SK-N-SH treated with all-trans-retinoic acid at 6 μM for 48 hours (cell line): ENCODE results near the gene LY6G6F.
A peak's percentile ranks its signal among the peaks of the same experiment; 100 is the strongest.

Source experiments
- ATAC-seq: fragments of 200-7000 bp; cut with Tn5 transposase; 3 replicates; pipeline ENCODE4 v1.9.1; 2020; ENCODE audit warnings: mild to moderate bottlenecking, moderate library complexity
- ARNTL ChIP-seq: fragments of 450-650 bp; formaldehyde crosslinking; IDR thresholded peaks from 2 replicates; pipeline ENCODE4 v1.5.0; 2020; ENCODE audit warnings: low read depth, mild to moderate bottlenecking, moderate library complexity, borderline replicate concordance
- BACH2 ChIP-seq: fragments of 250-450 bp; sonication (Bioruptor Pico); IDR thresholded peaks from 2 replicates; pipeline ENCODE4 v1.9.0; 2021; ENCODE audit warnings: mild to moderate bottlenecking, borderline replicate concordance
- CSDC2 ChIP-seq: fragments of 250-450 bp; sonication (Bioruptor Pico); IDR thresholded peaks from 2 replicates; pipeline ENCODE4 v1.5.0; 2020; ENCODE audit warnings: mild to moderate bottlenecking, moderate library complexity
- ESRRG ChIP-seq: fragments of 250-450 bp; sonication (Bioruptor Pico); IDR thresholded peaks from 2 replicates; pipeline ENCODE4 v1.6.1; 2021; ENCODE audit warnings: mild to moderate bottlenecking
- GLIS3 ChIP-seq: fragments of 250-450 bp; sonication (Bioruptor Pico); IDR thresholded peaks from 2 replicates; pipeline ENCODE4 v1.5.0; 2020; ENCODE audit warnings: mild to moderate bottlenecking, moderate library complexity
- ISL1 ChIP-seq: fragments of 250-450 bp; sonication (Bioruptor Pico); IDR thresholded peaks from 2 replicates; pipeline ENCODE4 v2.1.2; 2022; ENCODE audit warnings: mild to moderate bottlenecking, moderate library complexity
- OSR1 ChIP-seq: fragments of 250-450 bp; sonication (Bioruptor Pico); IDR thresholded peaks from 2 replicates; pipeline ENCODE4 v1.8.0; 2022; ENCODE audit warnings: moderate library complexity, mild to moderate bottlenecking, inconsistent platforms
- PPARA ChIP-seq: fragments of 250-450 bp; sonication (Bioruptor Pico); IDR thresholded peaks from 2 replicates; pipeline ENCODE4 v1.5.0; 2020; ENCODE audit warnings: mild to moderate bottlenecking, borderline replicate concordance
- RARB ChIP-seq: fragments of 250-450 bp; sonication (Bioruptor Pico); IDR thresholded peaks from 2 replicates; pipeline ENCODE4 v1.8.0; 2021; ENCODE audit warnings: mild to moderate bottlenecking, moderate library complexity
- SNAI2 ChIP-seq: fragments of 250-450 bp; sonication (Bioruptor Pico); IDR thresholded peaks from 2 replicates; pipeline ENCODE4 v1.5.0; 2020; ENCODE audit warnings: mild to moderate bottlenecking, moderate library complexity
- TCF4 ChIP-seq: fragments of 250-450 bp; sonication (Bioruptor Pico); IDR thresholded peaks from 2 replicates; pipeline ENCODE4 v1.8.0; 2021; ENCODE audit warnings: mild to moderate bottlenecking, moderate library complexity, borderline replicate concordance
- TOX ChIP-seq: fragments of 250-450 bp; sonication (Bioruptor Pico); IDR thresholded peaks from 2 replicates; pipeline ENCODE4 v1.8.0; 2021; ENCODE audit warnings: mild to moderate bottlenecking, moderate library complexity, borderline replicate concordance
- ZC3H10 ChIP-seq: fragments of 250-450 bp; sonication (Bioruptor Pico); IDR thresholded peaks from 2 replicates; pipeline ENCODE4 v1.5.1; 2021; ENCODE audit warnings: mild to moderate bottlenecking, moderate library complexity
- ZFP3 ChIP-seq: fragments of 250-450 bp; sonication (Bioruptor Pico); IDR thresholded peaks from 2 replicates; pipeline ENCODE4 v1.5.0; 2020; ENCODE audit warnings: mild to moderate bottlenecking, moderate library complexity
- ZFP30 ChIP-seq: fragments of 450-650 bp; formaldehyde crosslinking; IDR thresholded peaks from 2 replicates; pipeline ENCODE4 v1.5.0; 2022; ENCODE audit warnings: mild to moderate bottlenecking, moderate library complexity
- ZNF565 ChIP-seq: fragments of 450-650 bp; formaldehyde crosslinking; conservative IDR thresholded peaks from 2 replicates; pipeline ENCODE4 v1.5.0; 2020; ENCODE audit warnings: low read depth, mild to moderate bottlenecking, moderate library complexity
- ZNF8 ChIP-seq: fragments of 450-650 bp; formaldehyde crosslinking; IDR thresholded peaks from 2 replicates; pipeline ENCODE4 v1.5.0; 2020; ENCODE audit warnings: mild to moderate bottlenecking, moderate library complexity
- TF ChIP-seq, protein P1 (sequence below): fragments of 250-450 bp; sonication (Bioruptor Pico); IDR thresholded peaks from 2 replicates; pipeline ENCODE4 v1.5.1; 2020; ENCODE audit warnings: low read depth, mild to moderate bottlenecking, moderate library complexity
- TF ChIP-seq, protein P2 (sequence below): fragments of 250-450 bp; sonication (Bioruptor Pico); IDR thresholded peaks from 2 replicates; pipeline ENCODE4 v1.8.0; 2020; ENCODE audit warnings: mild to moderate bottlenecking, moderate library complexity, borderline replicate concordance
- TF ChIP-seq, protein P3 (sequence below): fragments of 250-450 bp; sonication (Bioruptor Pico); IDR thresholded peaks from 2 replicates; pipeline ENCODE4 v1.5.1; 2021; ENCODE audit warnings: mild to moderate bottlenecking, moderate library complexity
- TF ChIP-seq, protein P4 (sequence below): fragments of 250-450 bp; sonication (Bioruptor Pico); IDR thresholded peaks from 2 replicates; pipeline ENCODE4 v1.8.0; 2021; ENCODE audit warnings: low read depth, mild to moderate bottlenecking, moderate library complexity, borderline replicate concordance

The LY6G6F gene

DNA sequence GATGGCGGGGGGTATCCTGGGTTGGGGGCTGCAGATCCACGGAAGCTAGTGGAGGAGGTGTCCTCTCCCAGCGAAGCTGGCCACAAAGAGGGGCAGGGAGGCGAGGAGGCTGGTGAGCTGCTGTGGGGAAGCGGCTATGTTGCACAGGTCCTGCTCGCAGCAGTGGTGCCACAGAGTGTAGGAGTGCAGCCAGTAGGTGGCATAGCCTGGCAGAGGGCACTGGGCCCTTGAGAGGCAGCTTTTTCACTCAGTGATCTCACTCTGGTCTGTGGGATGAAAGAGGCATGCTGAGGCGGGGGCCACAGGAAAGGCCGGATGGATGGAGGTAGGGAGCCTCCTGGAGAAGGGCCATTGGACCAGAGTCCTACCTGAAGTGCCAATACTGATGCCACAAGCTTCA is 5.6 kb downstream of the LY6G6F start:
- no peak for TF ChIP-seq TCF4 (CRISPR knock-in tag)
- TF ChIP-seq OSR1 (CRISPR knock-in tag), result no peak
- TF ChIP-seq ZFP3 (CRISPR knock-in tag), result no peak
- TF ChIP-seq ARNTL (CRISPR knock-in tag), result no peak
- TF ChIP-seq, protein P1, sequence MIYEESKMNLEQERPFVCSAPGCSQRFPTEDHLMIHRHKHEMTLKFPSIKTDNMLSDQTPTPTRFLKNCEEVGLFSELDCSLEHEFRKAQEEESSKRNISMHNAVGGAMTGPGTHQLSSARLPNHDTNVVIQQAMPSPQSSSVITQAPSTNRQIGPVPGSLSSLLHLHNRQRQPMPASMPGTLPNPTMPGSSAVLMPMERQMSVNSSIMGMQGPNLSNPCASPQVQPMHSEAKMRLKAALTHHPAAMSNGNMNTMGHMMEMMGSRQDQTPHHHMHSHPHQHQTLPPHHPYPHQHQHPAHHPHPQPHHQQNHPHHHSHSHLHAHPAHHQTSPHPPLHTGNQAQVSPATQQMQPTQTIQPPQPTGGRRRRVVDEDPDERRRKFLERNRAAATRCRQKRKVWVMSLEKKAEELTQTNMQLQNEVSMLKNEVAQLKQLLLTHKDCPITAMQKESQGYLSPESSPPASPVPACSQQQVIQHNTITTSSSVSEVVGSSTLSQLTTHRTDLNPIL (CRISPR knock-in tag), result no peak
- TF ChIP-seq ZFP30 (CRISPR knock-in tag), result no peak
- TF ChIP-seq ESRRG (CRISPR knock-in tag), result no peak
- TF ChIP-seq TOX (CRISPR knock-in tag), result no peak
- TF ChIP-seq, protein P2, sequence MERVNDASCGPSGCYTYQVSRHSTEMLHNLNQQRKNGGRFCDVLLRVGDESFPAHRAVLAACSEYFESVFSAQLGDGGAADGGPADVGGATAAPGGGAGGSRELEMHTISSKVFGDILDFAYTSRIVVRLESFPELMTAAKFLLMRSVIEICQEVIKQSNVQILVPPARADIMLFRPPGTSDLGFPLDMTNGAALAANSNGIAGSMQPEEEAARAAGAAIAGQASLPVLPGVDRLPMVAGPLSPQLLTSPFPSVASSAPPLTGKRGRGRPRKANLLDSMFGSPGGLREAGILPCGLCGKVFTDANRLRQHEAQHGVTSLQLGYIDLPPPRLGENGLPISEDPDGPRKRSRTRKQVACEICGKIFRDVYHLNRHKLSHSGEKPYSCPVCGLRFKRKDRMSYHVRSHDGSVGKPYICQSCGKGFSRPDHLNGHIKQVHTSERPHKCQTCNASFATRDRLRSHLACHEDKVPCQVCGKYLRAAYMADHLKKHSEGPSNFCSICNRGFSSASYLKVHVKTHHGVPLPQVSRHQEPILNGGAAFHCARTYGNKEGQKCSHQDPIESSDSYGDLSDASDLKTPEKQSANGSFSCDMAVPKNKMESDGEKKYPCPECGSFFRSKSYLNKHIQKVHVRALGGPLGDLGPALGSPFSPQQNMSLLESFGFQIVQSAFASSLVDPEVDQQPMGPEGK (CRISPR knock-in tag), result no peak
- no peak for TF ChIP-seq ISL1 (CRISPR knock-in tag)
- TF ChIP-seq GLIS3, result no peak
- no peak for TF ChIP-seq SNAI2 (CRISPR knock-in tag)
- no peak for TF ChIP-seq ZC3H10 (CRISPR knock-in tag)
- TF ChIP-seq PPARA, result no peak
- TF ChIP-seq BACH2 (CRISPR knock-in tag), result no peak
- TF ChIP-seq, protein P3, sequence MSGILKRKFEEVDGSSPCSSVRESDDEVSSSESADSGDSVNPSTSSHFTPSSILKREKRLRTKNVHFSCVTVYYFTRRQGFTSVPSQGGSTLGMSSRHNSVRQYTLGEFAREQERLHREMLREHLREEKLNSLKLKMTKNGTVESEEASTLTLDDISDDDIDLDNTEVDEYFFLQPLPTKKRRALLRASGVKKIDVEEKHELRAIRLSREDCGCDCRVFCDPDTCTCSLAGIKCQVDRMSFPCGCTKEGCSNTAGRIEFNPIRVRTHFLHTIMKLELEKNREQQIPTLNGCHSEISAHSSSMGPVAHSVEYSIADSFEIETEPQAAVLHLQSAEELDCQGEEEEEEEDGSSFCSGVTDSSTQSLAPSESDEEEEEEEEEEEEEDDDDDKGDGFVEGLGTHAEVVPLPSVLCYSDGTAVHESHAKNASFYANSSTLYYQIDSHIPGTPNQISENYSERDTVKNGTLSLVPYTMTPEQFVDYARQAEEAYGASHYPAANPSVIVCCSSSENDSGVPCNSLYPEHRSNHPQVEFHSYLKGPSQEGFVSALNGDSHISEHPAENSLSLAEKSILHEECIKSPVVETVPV, result no peak
- TF ChIP-seq ZNF565 (CRISPR knock-in tag), result no peak
- TF ChIP-seq, protein P4, sequence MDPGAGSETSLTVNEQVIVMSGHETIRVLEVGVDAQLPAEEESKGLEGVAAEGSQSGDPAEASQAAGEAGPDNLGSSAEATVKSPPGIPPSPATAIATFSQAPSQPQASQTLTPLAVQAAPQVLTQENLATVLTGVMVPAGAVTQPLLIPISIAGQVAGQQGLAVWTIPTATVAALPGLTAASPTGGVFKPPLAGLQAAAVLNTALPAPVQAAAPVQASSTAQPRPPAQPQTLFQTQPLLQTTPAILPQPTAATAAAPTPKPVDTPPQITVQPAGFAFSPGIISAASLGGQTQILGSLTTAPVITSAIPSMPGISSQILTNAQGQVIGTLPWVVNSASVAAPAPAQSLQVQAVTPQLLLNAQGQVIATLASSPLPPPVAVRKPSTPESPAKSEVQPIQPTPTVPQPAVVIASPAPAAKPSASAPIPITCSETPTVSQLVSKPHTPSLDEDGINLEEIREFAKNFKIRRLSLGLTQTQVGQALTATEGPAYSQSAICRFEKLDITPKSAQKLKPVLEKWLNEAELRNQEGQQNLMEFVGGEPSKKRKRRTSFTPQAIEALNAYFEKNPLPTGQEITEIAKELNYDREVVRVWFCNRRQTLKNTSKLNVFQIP (CRISPR knock-in tag), result no peak
- TF ChIP-seq CSDC2, result no peak
- no peak for TF ChIP-seq ZNF8 (CRISPR knock-in tag)

DNA sequence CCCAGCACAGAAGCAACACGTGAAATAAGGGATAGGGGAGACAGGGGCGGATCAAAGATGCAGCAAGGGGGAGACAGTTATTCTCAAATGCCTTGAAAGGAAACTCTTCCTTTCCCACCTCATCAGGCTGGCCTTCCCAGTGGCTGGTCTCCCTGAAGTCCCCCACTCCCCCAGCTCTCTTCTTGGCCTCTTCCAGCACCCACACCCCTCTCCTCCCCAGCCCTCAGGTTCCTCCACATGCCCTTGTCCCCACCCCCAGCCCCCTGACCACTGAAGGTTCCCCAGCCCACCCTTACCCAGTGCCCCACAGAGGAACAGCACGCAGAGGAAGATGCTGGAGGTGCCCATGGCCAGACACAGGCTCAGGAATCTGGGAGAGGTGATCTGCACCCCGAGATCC is 6.8 kb downstream of the LY6G6F start:
- TF ChIP-seq ZFP3 (CRISPR knock-in tag) (no peak), TOX (CRISPR knock-in tag) (no peak), ZC3H10 (CRISPR knock-in tag) (no peak), TCF4 (CRISPR knock-in tag) (no peak), RARB (CRISPR knock-in tag) (no peak), ESRRG (CRISPR knock-in tag) (no peak), ZFP30 (CRISPR knock-in tag) (no peak), CSDC2 (no peak), ZNF565 (CRISPR knock-in tag) (no peak), ZNF8 (CRISPR knock-in tag) (no peak), SNAI2 (CRISPR knock-in tag) (no peak), OSR1 (CRISPR knock-in tag) (no peak), ISL1 (CRISPR knock-in tag) (no peak), GLIS3 (no peak), BACH2 (CRISPR knock-in tag) (no peak), ARNTL (CRISPR knock-in tag) (no peak)
- TF ChIP-seq, protein P2 (CRISPR knock-in tag), result no peak
- TF ChIP-seq, protein P3, result no peak
- no peak for ATAC-seq

More for the DNA sequence above, 5.6 kb downstream of the LY6G6F start:
- ATAC-seq, result peak; percentile 77
